A673 (cell line): ENCODE measurements around the gene WNT4.

Experiments used
- EZH2 ChIP-seq: fragments of 200-600 bp; sonication (generic); IDR thresholded peaks from 2 replicates; pipeline ENCODE4 v1.6.1; 2017; ENCODE audit warnings: borderline replicate concordance, low read depth, mild to moderate bottlenecking, mixed read lengths, antibody characterized with exemption, low read length; ENCODE audit not compliant: poor library complexity, severe bottlenecking
- TF ChIP-seq, protein P1 (sequence below): fragments of 300-800, 200-600 bp; sonication (generic); conservative IDR thresholded peaks from 2 replicates; pipeline ENCODE4 v1.5.1; 2017; ENCODE audit warnings: low read depth, mild to moderate bottlenecking, antibody characterized with exemption, low read length, moderate library complexity, mixed read lengths

DNA sequence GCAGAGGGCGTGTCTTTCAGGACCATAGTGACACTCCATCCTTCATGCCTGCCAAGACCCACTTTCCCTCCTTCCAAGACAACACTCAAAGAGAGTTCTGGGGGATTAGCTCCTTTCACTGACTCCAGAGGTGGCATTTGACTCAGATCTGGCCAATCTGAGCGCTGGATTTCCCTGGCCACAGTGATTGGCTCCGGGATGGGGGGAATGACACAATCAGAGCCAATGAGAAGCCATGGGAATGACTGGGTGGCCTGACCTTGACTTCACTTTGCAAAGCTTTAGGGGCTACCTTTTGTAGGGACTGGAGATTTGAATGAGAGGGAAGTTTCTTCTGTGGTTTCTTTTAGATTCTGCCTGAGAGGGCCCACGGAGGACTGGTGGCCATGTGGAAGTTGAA, 26.9 kb upstream of the WNT4 start:
- TF ChIP-seq, protein P1, sequence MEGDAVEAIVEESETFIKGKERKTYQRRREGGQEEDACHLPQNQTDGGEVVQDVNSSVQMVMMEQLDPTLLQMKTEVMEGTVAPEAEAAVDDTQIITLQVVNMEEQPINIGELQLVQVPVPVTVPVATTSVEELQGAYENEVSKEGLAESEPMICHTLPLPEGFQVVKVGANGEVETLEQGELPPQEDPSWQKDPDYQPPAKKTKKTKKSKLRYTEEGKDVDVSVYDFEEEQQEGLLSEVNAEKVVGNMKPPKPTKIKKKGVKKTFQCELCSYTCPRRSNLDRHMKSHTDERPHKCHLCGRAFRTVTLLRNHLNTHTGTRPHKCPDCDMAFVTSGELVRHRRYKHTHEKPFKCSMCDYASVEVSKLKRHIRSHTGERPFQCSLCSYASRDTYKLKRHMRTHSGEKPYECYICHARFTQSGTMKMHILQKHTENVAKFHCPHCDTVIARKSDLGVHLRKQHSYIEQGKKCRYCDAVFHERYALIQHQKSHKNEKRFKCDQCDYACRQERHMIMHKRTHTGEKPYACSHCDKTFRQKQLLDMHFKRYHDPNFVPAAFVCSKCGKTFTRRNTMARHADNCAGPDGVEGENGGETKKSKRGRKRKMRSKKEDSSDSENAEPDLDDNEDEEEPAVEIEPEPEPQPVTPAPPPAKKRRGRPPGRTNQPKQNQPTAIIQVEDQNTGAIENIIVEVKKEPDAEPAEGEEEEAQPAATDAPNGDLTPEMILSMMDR: no peak
- no peak for TF ChIP-seq EZH2
